Right lobe of liver (tissue), 6 donors: Measurements from ENCODE around the gene DOCK3. TPM values are rescaled to one million over a fixed set of nuclear protein-coding genes. Genes with fewer than 3 reads are reported as not detected.
"Not testable (repeated sequence)": the region's sequence is repeated elsewhere in the genome, so short reads cannot be mapped to it uniquely, and the experiment has no call there.

ENCODE experiments used
- ATAC-seq, 4 donors: fragments of 200-7000 bp; cut with Tn5 transposase; one replicate each; pipeline ENCODE4 v1.9.1; 2020; ENCODE audit warnings: mild to moderate bottlenecking in 4 of 4, moderate library complexity in 4 of 4
- DNase-seq, 3 donors: peaks; one replicate each; pipeline ENCODE4 v3.0.0-alpha.2; 2020
- H3K27ac ChIP-seq, 3 donors: fragments of 200-600 bp; one replicate each; pipeline ENCODE4 v1.8.0; 2022
- H3K27me3 ChIP-seq, 2 donors: fragments of 200-600 bp; one replicate each; pipeline ENCODE4 v1.8.0; 2022
- H3K36me3 ChIP-seq, 4 donors: fragments of 200-600 bp; sonication (generic) in 1 of 4; one replicate each; pipeline versions ENCODE4 v1.5.1 to v1.8.0; 2017 to 2022; ENCODE audit warnings: control low read depth in 1 of 4
- H3K4me1 ChIP-seq, 4 donors: fragments of 200-600 bp; sonication (generic) in 1 of 4; one replicate each; pipeline versions ENCODE4 v1.5.1 to v1.8.0; 2017 to 2022; ENCODE audit warnings: control low read depth in 1 of 4
- H3K4me3 ChIP-seq, 3 donors: fragments of 200-600 bp; one replicate each; pipeline ENCODE4 v1.8.0; 2022
- H3K9me3 ChIP-seq, 4 donors: fragments of 200-600 bp; sonication (generic) in 1 of 4; one replicate each; pipeline versions ENCODE4 v1.5.1 to v1.8.0; 2017 to 2022; ENCODE audit warnings: control low read depth in 1 of 4
- POLR2A ChIP-seq: fragments of 450-650 bp; IDR thresholded peaks from one replicate; pipeline ENCODE4 v1.6.1; 2017; ENCODE audit warnings: antibody characterized with exemption, mild to moderate bottlenecking
- WGBS: methylation state at CpG from one replicate; pipeline ENCODE4 v1.1.6; 2018; ENCODE audit warnings: low coverage, low lambda C conversion rate; ENCODE audit not compliant: insufficient coverage; ENCODE audit errors: missing lambda C conversion rate; 5-methylcytosine and 5-hydroxymethylcytosine counted together
- intact Hi-C, 2 donors: fragments of 100-400 bp; cut with DNase I; formaldehyde crosslinking; loops; one replicate each; pipeline versions ENCODE4 v1.11.2 to v1.14.1; 2022
- total RNA-seq, 6 experiments: library from RNA; depleted of rRNA in 2 of 6; stranded (reverse); fragments of >200 nt in 2 of 6; fragmentation: NEBNext Ultra II Directional in 3 of 6; extraction: Animal tissue kit (Norgen Biotek cat#: 25700) in 3 of 6; gene quantifications; one replicate each; pipeline versions ENCODE4 v1.1.0 to v1.2.4, GENCODE V29; 2016 to 2023
- TF ChIP-seq, protein P1 (sequence below), 4 donors: fragments of 200-600 bp in 3 of 4; fragments of 450-650 bp in 1 of 4; IDR thresholded peaks; one replicate each; pipeline versions ENCODE4 v1.5.1 to v1.8.0; 2016 to 2022; ENCODE audit warnings: antibody characterized with exemption in 4 of 4, mild to moderate bottlenecking in 2 of 4
- donor health status: DM: no; HTN: yes; CAD: no.
- donor health status: DM: no; HTN: no; CAD: no.
- donor health status: DM: no; HTN: no; CAD: no.
- donor health status: DM: no; HTN: yes; CAD: no.
- donor health status: DM: no; HTN: yes; CAD: no.

Gene DOCK3
- total RNA-seq, 6 experiments from 2014 or later: 0.04 to 0.06 (median 0.06) TPM; not detected in 3

DNA sequence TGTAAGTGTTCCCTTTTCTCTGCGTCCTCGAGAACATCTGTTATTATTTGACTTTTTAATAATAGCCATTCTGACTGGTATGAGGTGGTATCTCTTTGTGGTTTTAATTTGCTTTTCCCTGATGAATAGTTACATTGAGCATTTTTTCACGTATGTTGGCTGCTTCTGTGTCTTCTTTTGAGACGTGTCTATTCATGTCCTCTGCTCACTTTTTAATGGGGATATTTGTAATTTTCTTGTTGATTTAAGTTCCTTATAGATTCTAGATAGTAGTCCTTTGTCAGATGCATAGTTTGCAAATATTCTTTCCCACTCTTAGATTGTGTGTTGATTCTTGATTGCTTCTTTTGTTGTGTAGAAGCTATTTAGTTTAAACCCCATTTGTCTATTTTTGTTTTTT is 179.2 kb downstream of the DOCK3 start:
- H3K27me3 ChIP-seq: no peaks in the 10 kb centered on the region
- H3K9me3 ChIP-seq: no peaks in the 10 kb centered on the region
- H3K27ac ChIP-seq: no peak overlapping the region
- 48% methylated on average over 4 of the region's 4 CpGs for WGBS
- intact Hi-C loops: no loop called here
- DNase-seq (no peak), ATAC-seq (no peak)
- no peak overlapping the region for H3K4me3 ChIP-seq
- TF ChIP-seq, protein P1, sequence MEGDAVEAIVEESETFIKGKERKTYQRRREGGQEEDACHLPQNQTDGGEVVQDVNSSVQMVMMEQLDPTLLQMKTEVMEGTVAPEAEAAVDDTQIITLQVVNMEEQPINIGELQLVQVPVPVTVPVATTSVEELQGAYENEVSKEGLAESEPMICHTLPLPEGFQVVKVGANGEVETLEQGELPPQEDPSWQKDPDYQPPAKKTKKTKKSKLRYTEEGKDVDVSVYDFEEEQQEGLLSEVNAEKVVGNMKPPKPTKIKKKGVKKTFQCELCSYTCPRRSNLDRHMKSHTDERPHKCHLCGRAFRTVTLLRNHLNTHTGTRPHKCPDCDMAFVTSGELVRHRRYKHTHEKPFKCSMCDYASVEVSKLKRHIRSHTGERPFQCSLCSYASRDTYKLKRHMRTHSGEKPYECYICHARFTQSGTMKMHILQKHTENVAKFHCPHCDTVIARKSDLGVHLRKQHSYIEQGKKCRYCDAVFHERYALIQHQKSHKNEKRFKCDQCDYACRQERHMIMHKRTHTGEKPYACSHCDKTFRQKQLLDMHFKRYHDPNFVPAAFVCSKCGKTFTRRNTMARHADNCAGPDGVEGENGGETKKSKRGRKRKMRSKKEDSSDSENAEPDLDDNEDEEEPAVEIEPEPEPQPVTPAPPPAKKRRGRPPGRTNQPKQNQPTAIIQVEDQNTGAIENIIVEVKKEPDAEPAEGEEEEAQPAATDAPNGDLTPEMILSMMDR (IDR thresholded peaks at IDR 0.05): no peak
- no peak for TF ChIP-seq POLR2A
- H3K4me1 ChIP-seq: no peaks in the 10 kb centered on the region
- H3K36me3 ChIP-seq: no peaks in the 10 kb centered on the region

DNA sequence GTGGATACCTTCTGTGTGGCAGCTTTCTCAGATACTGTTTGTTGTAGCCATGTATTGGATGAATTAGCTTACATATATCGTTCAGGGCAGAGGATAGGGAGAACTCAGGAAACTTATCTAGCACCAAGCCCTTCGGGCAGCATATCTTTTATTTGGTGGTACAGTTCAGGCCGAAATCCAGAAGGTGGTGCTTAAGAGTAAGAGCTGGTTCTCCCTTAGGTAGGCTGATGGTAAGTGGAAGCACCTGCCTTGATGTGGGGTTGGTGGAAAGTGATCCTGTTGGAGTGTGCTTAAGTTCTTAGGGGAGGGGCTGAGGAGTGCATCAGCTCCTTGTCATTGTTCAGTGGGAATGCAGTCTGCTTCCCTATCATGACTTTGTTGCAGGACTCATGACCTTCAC is 187.5 kb downstream of the DOCK3 start:
- Histone ChIP-seq H3K4me1 (no peaks in the 10 kb centered on the region), H3K27me3 (no peaks in the 10 kb centered on the region), H3K4me3 (no peak overlapping the region), H3K9me3 (no peaks in the 10 kb centered on the region), H3K27ac (no peak overlapping the region), H3K36me3 (no peaks in the 10 kb centered on the region)
- no peak for TF ChIP-seq POLR2A
- TF ChIP-seq, protein P1 (IDR thresholded peaks at IDR 0.05): no peak
- intact Hi-C loops: no loop called here
- ATAC-seq (no peak), DNase-seq (no peak)
- 52% methylated on average over 3 of the region's 3 CpGs for WGBS

DNA sequence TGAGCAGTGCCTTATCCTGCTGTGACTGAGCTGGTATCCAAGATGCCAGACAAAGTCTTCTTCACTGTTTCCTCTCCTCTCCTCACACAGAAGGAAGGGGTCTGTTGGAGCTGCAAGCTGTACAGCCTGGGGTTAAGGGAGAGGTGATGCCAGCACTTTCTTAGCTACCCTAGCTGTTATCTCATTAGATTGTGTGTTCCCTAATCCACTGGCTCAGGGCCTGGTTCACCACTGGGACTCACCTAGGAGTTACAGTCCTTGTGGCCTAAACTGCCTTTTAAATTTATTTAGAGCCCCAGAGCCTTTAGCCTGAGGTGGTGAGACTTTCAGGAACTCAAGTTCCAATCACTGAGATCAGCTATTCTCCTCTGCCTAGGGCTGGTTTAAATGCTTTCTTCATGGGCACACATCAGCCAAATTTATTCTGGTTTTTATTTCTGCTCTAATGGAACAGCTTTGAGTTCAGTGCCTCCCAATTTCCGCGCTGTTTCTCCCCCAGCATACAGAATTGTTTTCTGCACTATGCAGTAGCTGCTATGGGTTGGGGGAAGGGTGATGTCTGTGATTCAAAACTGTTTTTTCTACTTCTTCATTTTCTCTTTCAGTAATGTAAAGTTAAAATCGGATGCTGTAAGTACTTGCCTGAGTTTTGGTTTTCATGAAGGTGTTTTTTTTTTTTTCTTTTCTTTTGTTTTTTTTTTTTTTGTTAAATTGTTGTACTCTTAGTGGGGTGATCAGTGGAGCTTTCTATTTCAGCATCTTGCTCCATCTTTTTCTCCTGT is 198.8 kb downstream of the DOCK3 start:
- Histone ChIP-seq H3K27ac (no peak overlapping the region), H3K9me3 (no peaks in the 10 kb centered on the region), H3K27me3 (no peaks in the 10 kb centered on the region), H3K4me3 (no peak overlapping the region), H3K36me3 (no peaks in the 10 kb centered on the region), H3K4me1 (no peaks in the 10 kb centered on the region)
- intact Hi-C loops: no loop called here
- no peak for TF ChIP-seq POLR2A
- TF ChIP-seq, protein P1 (IDR thresholded peaks at IDR 0.05): no peak
- DNase-seq: no peak
- no peak for ATAC-seq
- 65% methylated on average over 3 of the region's 3 CpGs for WGBS

DNA sequence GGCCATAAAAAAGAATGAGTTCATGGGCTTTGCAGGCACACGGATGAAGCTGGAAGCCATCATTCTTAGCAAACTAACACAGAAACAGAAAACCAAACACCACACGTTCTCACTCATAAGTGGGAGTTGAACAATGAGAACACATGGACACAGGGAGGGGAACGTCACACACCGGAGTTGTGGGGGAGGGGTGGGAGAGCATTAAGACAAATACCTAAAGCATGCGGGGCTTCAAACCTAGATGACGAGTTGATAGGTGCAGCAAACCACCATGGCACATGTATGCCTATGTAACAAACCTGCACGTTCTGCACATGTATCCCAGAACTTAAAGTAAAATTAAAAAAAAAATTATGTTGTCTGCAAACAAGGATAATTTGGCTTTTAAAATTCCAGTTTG is 200.1 kb downstream of the DOCK3 start:
- DNase-seq, ATAC-seq, H3K9me3 ChIP-seq, intact Hi-C loops, H3K27ac ChIP-seq, H3K4me1 ChIP-seq, H3K27me3 ChIP-seq, H3K4me3 ChIP-seq, H3K36me3 ChIP-seq: not testable (repeated sequence)
- 38% methylated on average over 7 of the region's 7 CpGs for WGBS

DNA sequence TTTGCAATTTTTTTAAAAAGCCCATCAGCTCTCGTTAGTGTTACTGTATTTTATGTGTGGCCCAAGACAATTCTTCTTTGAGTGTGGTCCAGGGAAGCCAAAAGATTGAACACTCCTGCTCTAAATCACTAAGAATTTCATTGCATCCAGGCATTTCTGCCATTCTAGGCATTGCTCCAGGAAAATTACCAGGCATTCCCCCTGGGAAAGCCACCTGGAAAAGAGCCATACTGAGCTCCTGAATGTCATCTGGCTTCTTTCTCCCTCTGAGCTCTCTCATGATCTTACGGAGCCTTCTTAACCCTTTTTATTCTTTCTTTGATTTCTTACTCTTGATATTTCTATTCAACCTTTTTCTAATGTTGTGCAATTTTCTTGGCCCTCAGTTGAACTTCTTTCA is 202.2 kb downstream of the DOCK3 start:
- Histone ChIP-seq H3K27me3 (no peaks in the 10 kb centered on the region), H3K9me3 (no peaks in the 10 kb centered on the region), H3K36me3 (no peaks in the 10 kb centered on the region), H3K27ac (no peak overlapping the region), H3K4me1 (no peaks in the 10 kb centered on the region), H3K4me3 (no peak overlapping the region)
- TF ChIP-seq POLR2A: no peak
- TF ChIP-seq, protein P1 (IDR thresholded peaks at IDR 0.05): no peak
- ATAC-seq (no peak), DNase-seq (no peak)
- intact Hi-C loops: no loop called here
- 68% methylated on average over 2 of the region's 2 CpGs for WGBS

DNA sequence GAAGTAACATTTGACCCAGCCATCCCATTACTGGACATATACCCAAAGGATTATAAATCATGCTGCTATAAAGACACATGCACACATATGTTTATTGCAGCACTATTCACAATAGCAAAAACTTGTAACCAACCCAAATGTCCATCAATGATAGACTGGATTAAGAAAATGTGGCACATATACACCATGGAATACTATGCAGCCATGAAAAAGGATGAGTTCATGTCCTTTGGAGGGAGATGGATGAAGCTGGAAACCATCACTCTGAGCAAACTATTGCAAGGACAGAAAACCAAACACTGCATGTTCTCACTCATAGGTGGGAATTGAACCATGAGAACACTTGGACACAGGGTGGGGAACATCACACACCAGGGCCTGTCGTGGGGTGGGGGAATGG is 208.0 kb downstream of the DOCK3 start:
- WGBS: 40% methylated on average over 1 of the region's 1 CpG
- H3K4me1 ChIP-seq, ATAC-seq, H3K4me3 ChIP-seq, H3K27me3 ChIP-seq, DNase-seq, H3K9me3 ChIP-seq, H3K27ac ChIP-seq, intact Hi-C loops, H3K36me3 ChIP-seq: not testable (repeated sequence)
